K562 (cell line): ENCODE results near the gene THSD8. TPM values are rescaled to one million over a fixed set of nuclear protein-coding genes. Genes with fewer than 3 reads are reported as not detected.

Experiments
- CAMTA2 ChIP-seq: fragments of 250-450 bp; sonication (Bioruptor Pico); conservative IDR thresholded peaks from 2 replicates; pipeline ENCODE4 v1.5.1; 2022
- DMBX1 ChIP-seq: fragments of 250-450 bp; sonication (Bioruptor Pico); IDR thresholded peaks from 2 replicates; pipeline ENCODE4 v1.8.0; 2022; ENCODE audit warnings: inconsistent platforms, mild to moderate bottlenecking, moderate library complexity, borderline replicate concordance
- EP300 ChIP-seq: IDR thresholded peaks from 2 replicates; pipeline ENCODE4 v1.6.1; 2012; ENCODE audit warnings: low read length, improper control_type of control experiment
- MCM3 ChIP-seq: fragments of 450-650 bp; IDR thresholded peaks from 2 replicates; pipeline ENCODE4 v1.6.1; 2016
- RBM22 ChIP-seq: fragments of 200-400 bp; formaldehyde crosslinking; IDR thresholded peaks from 2 replicates; pipeline ENCODE4 v1.6.1; 2018; ENCODE audit warnings: low read length, low read depth; ENCODE audit not compliant: poor library complexity, severe bottlenecking
- STAG1 ChIP-seq: sonication (generic); formaldehyde crosslinking; IDR thresholded peaks from 2 replicates; pipeline ENCODE4 v1.5.0; 2020; ENCODE audit warnings: missing genetic modification reagents, borderline replicate concordance
- XRCC5 ChIP-seq: fragments of 200-400 bp; formaldehyde crosslinking; IDR thresholded peaks from 2 replicates; pipeline ENCODE4 v1.6.1; 2017; ENCODE audit warnings: low read depth, mild to moderate bottlenecking, low read length
- ZFP1 ChIP-seq: fragments of 450-650 bp; formaldehyde crosslinking; IDR thresholded peaks from 2 replicates; pipeline ENCODE4 v1.4.0; 2020; ENCODE audit warnings: mild to moderate bottlenecking, mixed read lengths
- ZNF23 ChIP-seq: fragments of 250-450 bp; sonication (Bioruptor Pico); IDR thresholded peaks from 2 replicates; pipeline ENCODE4 v1.4.0; 2020; ENCODE audit warnings: mild to moderate bottlenecking
- ZNF551 ChIP-seq: fragments of 250-450 bp; sonication (Bioruptor Pico); IDR thresholded peaks from 2 replicates; pipeline ENCODE4 v1.5.0; 2021; ENCODE audit warnings: mild to moderate bottlenecking, moderate library complexity
- ZNF76 ChIP-seq: fragments of 250-450 bp; sonication (Bioruptor Pico); IDR thresholded peaks from 2 replicates; pipeline ENCODE4 v1.4.0; 2020; ENCODE audit warnings: mild to moderate bottlenecking, moderate library complexity, borderline replicate concordance
- polyA plus RNA-seq, 8 experiments: library from polyadenylated mRNA; depleted of rRNA in 4 of 8; stranded (reverse) in 5 of 8; unstranded in 3 of 8; fragments of >200 nt; fragmentation: Nextera tagmentation in 2 of 8; fragmentation: Illumina TruSeq in 1 of 8; extraction: Ambion mirVana in 2 of 8; extraction: Trizol in 1 of 8; gene quantifications; 2 replicates each; pipeline versions ENCODE4 v1.2.1 to v1.2.3, GENCODE V29; 2011 to 2014; ENCODE audit warnings: inconsistent platforms in 1 of 8, missing spikeins in 1 of 8
- total RNA-seq, 7 experiments: library from RNA; depleted of rRNA in 6 of 7; stranded (reverse); fragments of >200 nt in 6 of 7; fragmentation: Illumina TruSeq in 2 of 7; extraction: Trizol in 2 of 7; gene quantifications; 2 replicates each; pipeline versions ENCODE4 v1.2.1 to v1.2.3, GENCODE V29; 2011 to 2021; ENCODE audit warnings: low replicate concordance in 1 of 7
- TF ChIP-seq, protein P1 (sequence below): fragments of 450-650 bp; formaldehyde crosslinking; IDR thresholded peaks from 2 replicates; pipeline ENCODE4 v1.4.0; 2020; ENCODE audit warnings: mild to moderate bottlenecking, mixed read lengths
- TF ChIP-seq, protein P2 (sequence below): sonication (generic); formaldehyde crosslinking; IDR thresholded peaks from 2 replicates; pipeline ENCODE4 v1.8.1; 2022; ENCODE audit warnings: missing genetic modification reagents
- TF ChIP-seq, protein P3 (sequence below): sonication (generic); formaldehyde crosslinking; IDR thresholded peaks from 2 replicates; pipeline ENCODE4 v1.8.1; 2023; ENCODE audit warnings: mild to moderate bottlenecking, missing genetic modification reagents
- TF ChIP-seq, protein P4 (sequence below), 2 experiments: IDR thresholded peaks in 1 of 2; conservative IDR thresholded peaks in 1 of 2; 2 replicates each; pipeline ENCODE4 v1.6.1; 2016; ENCODE audit warnings: low read depth in 2 of 2, mild to moderate bottlenecking in 1 of 2, missing compliant biosample characterization in 1 of 2, missing genetic modification characterization in 1 of 2, moderate library complexity in 1 of 2

Gene THSD8
- total and polyA plus RNA-seq, 9 of the 15 experiments (the other 6 are each of a cell fraction or from before 2014, with no cell fraction given): 8.4 to 42.4 (median 19.9) TPM; not detected in 2

DNA sequence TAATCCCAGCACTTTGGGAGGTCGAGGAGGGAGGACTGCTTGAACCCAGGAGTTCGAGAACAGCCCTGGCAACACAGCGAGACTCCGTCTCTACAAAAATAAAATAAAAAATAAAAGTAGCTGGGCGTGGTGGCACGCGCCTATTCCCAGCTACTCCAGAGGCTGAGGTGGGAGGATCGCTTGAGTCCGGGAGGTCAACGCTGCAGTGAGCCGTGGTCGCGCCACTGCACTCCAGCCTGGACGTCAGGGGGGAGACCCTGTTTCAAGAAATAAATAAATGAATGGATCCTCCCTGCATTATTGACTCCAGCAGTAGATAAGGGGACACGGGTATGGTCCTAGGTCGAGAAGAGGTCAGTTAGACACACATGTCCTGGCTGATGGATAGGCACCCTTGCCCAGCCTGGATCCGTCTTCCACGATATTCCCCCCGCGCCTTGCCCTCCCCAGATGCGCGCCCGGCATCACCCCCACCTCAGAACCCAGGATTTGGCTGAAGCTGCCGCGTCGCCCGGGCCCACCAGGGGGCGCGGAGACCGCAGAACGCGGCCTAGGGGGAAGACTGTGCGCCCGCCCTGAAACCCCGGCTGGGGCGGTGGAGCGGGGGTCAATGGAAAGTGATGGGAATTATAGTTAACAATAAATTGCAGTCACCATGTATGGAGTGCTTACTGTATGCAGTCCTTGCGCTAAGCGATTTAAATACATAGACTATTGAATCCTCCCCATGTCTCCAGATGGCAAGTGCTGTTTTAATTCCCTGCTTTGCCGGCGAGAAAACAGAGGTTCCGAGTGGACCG, 24.5 kb upstream of the THSD8 start (continued):
- TF ChIP-seq RBM22 (no peak), ZNF23 (CRISPR knock-in tag) (no peak), ZFP1 (CRISPR knock-in tag) (no peak), CAMTA2 (no peak), STAG1 (CRISPR knock-in tag) (peak; percentile 65; the same call in 1 of the 2 replicates), XRCC5 (peak; percentile 90), EP300 (peak; percentile 15; the same call in 1 of the 2 replicates), MCM3 (no peak), ZNF551 (no peak), ZNF76 (CRISPR knock-in tag) (no peak), DMBX1 (0 out of 2 replicates have a peak, but pooled peaks have one; percentile 45)
- TF ChIP-seq, protein P1, sequence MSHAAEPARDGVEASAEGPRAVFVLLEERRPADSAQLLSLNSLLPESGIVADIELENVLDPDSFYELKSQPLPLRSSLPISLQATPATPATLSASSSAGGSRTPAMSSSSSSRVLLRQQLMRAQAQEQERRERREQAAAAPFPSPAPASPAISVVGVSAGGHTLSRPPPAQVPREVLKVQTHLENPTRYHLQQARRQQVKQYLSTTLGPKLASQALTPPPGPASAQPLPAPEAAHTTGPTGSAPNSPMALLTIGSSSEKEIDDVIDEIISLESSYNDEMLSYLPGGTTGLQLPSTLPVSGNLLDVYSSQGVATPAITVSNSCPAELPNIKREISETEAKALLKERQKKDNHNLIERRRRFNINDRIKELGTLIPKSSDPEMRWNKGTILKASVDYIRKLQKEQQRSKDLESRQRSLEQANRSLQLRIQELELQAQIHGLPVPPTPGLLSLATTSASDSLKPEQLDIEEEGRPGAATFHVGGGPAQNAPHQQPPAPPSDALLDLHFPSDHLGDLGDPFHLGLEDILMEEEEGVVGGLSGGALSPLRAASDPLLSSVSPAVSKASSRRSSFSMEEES (CRISPR knock-in tag): no peak
- TF ChIP-seq, protein P2, sequence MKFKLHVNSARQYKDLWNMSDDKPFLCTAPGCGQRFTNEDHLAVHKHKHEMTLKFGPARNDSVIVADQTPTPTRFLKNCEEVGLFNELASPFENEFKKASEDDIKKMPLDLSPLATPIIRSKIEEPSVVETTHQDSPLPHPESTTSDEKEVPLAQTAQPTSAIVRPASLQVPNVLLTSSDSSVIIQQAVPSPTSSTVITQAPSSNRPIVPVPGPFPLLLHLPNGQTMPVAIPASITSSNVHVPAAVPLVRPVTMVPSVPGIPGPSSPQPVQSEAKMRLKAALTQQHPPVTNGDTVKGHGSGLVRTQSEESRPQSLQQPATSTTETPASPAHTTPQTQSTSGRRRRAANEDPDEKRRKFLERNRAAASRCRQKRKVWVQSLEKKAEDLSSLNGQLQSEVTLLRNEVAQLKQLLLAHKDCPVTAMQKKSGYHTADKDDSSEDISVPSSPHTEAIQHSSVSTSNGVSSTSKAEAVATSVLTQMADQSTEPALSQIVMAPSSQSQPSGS (CRISPR knock-in tag): no peak
- TF ChIP-seq, protein P3, sequence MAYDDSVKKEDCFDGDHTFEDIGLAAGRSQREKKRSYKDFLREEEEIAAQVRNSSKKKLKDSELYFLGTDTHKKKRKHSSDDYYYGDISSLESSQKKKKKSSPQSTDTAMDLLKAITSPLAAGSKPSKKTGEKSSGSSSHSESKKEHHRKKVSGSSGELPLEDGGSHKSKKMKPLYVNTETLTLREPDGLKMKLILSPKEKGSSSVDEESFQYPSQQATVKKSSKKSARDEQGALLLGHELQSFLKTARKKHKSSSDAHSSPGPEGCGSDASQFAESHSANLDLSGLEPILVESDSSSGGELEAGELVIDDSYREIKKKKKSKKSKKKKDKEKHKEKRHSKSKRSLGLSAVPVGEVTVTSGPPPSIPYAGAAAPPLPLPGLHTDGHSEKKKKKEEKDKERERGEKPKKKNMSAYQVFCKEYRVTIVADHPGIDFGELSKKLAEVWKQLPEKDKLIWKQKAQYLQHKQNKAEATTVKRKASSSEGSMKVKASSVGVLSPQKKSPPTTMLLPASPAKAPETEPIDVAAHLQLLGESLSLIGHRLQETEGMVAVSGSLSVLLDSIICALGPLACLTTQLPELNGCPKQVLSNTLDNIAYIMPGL (CRISPR knock-in tag): peak; percentile 47; the same call in 1 of the 2 replicates
- TF ChIP-seq, protein P4, sequence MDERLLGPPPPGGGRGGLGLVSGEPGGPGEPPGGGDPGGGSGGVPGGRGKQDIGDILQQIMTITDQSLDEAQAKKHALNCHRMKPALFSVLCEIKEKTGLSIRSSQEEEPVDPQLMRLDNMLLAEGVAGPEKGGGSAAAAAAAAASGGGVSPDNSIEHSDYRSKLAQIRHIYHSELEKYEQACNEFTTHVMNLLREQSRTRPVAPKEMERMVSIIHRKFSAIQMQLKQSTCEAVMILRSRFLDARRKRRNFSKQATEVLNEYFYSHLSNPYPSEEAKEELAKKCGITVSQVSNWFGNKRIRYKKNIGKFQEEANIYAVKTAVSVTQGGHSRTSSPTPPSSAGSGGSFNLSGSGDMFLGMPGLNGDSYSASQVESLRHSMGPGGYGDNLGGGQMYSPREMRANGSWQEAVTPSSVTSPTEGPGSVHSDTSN (CRISPR knock-in tag; IDR thresholded peaks at IDR 0.05; ENCODE audit: low read depth): no peak
- TF ChIP-seq, protein P4 (tag; conservative IDR thresholded peaks at IDR 0.05; ENCODE audit: low read depth): no peak
